Endodermal cell (in vitro differentiated cells): ENCODE results near the gene BCOR. TPM values are rescaled to one million over a fixed set of nuclear protein-coding genes. Genes with fewer than 3 reads are reported as not detected.

ENCODE experiments used
- DNase-seq: peaks from one replicate; pipeline ENCODE4 v3.0.0-alpha.2; 2017
- H3K27ac ChIP-seq: 2 replicates; pipeline ENCODE4 v1.5.1; 2013; ENCODE audit warnings: mild to moderate bottlenecking, low read depth, low read length, moderate library complexity
- H3K27me3 ChIP-seq: 2 replicates; pipeline ENCODE4 v1.6.1; 2013; ENCODE audit warnings: mild to moderate bottlenecking, low read length, moderate library complexity; ENCODE audit not compliant: insufficient read depth, control insufficient read depth, poor library complexity, severe bottlenecking
- H3K36me3 ChIP-seq: 2 replicates; pipeline ENCODE4 v1.7.0; 2013; ENCODE audit warnings: mild to moderate bottlenecking, low read length, moderate library complexity; ENCODE audit not compliant: control insufficient read depth, insufficient read depth
- H3K4me1 ChIP-seq: one replicate; pipeline ENCODE4 v1.7.0; 2013; ENCODE audit warnings: low read length; ENCODE audit not compliant: control insufficient read depth, insufficient read depth
- H3K4me3 ChIP-seq: 2 replicates; pipeline ENCODE4 v1.5.1; 2013; ENCODE audit warnings: mild to moderate bottlenecking, low read length, moderate library complexity
- H3K9ac ChIP-seq: 2 replicates; pipeline ENCODE4 v1.6.1; 2013; ENCODE audit warnings: mild to moderate bottlenecking, low read length, moderate library complexity; ENCODE audit not compliant: poor library complexity, severe bottlenecking; ENCODE audit errors: extremely low read depth
- H3K9me3 ChIP-seq: 2 replicates; pipeline ENCODE4 v1.6.1; 2013; ENCODE audit warnings: mild to moderate bottlenecking, low read length, moderate library complexity; ENCODE audit not compliant: control insufficient read depth
- H3K27ac Mint-ChIP-seq: 2 replicates; pipeline ENCODE4 v1.8.0; 2020; ENCODE audit warnings: mixed read lengths
- H3K27me3 Mint-ChIP-seq: 2 replicates; pipeline ENCODE4 v1.8.0; 2021; ENCODE audit warnings: mild to moderate bottlenecking, mixed read lengths; ENCODE audit not compliant: insufficient read depth
- H3K36me3 Mint-ChIP-seq: 2 replicates; pipeline ENCODE4 v1.8.0; 2020; ENCODE audit warnings: low read depth, mixed read lengths
- H3K4me1 Mint-ChIP-seq: 2 replicates; pipeline ENCODE4 v1.8.0; 2020; ENCODE audit warnings: mixed read lengths
- H3K4me3 Mint-ChIP-seq: 2 replicates; pipeline ENCODE4 v1.8.0; 2020; ENCODE audit warnings: mild to moderate bottlenecking, moderate library complexity, mixed read lengths
- H3K9me3 Mint-ChIP-seq: 2 replicates; pipeline ENCODE4 v1.8.0; 2020; ENCODE audit warnings: mild to moderate bottlenecking, mixed read lengths
- CTCF ChIP-seq: fragments of 200-600 bp; sonication (generic); conservative IDR thresholded peaks from 2 replicates; pipeline ENCODE4 v1.5.0; 2021; ENCODE audit warnings: antibody characterized with exemption, mild to moderate bottlenecking
- WGBS, 2 experiments: methylation state at CpG; one replicate each; pipeline versions ENCODE4 v1.1.5 to v1.1.7; 2013; ENCODE audit warnings: missing lambda C conversion rate in 2 of 2, mixed read lengths in 1 of 2; ENCODE audit not compliant: insufficient coverage in 1 of 2, insufficient read length in 1 of 2; 5-methylcytosine and 5-hydroxymethylcytosine counted together
- total RNA-seq, 2 donors: library from RNA; stranded (reverse); fragmentation: NEBNext Ultra II Directional in 1 of 2; extraction: Animal tissue kit (Norgen Biotek cat#: 25700) in 1 of 2; gene quantifications; 2 replicates in 1 of 2; 3 replicates in 1 of 2; pipeline ENCODE4 v1.2.1, GENCODE V29; 2021

BCOR gene
- total RNA-seq, 2 donors from 2014 or later = 31.3 to 37.9 TPM

DNA sequence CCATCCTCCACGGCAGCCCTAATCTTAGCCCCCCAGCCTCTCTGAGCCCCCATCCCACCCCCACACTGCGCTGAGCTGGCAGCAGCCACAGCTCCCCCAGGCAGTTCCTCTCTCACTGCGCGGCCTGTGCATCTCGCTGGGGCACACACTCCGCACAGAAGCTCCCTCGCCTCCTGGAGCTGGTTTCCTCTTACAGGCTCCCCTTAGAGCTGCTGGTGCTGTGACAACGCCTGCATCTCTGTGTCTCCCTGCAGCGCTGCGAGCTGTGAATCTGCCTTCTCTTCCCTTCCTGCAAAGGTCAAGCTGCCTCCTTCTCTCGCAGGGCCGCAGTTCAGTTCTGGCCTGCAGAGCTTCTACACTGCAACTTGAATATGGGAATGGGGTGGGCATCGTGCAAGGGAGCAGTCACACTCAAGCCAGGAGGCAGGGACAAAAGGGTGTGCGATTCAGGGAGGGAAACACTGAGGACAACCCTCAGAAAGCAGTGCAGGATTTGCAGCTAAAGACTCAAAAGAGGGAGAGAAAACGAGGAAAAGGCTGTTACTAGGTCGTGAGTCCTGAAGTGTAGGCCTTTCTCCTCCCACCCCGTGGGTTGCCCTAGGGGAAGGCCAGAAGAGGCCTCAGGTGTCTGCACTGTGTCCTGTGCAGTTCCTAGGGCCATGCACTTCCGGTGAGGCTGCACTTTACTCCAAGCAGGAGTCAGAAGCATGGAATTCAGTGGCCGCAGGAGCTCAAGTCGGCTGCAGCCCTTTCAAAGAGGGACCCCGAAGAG lies 87.0 kb downstream of the BCOR start:
- Histone ChIP-seq H3K36me3 (no peaks in the 10 kb centered on the region), H3K27ac (no peak overlapping the region), H3K9me3 (no peaks in the 10 kb centered on the region), H3K4me1 (no peaks in the 10 kb centered on the region), H3K9ac (no peak overlapping the region), H3K4me3 (no peak overlapping the region), H3K27me3 (peaks cover 63% of the 10 kb centered on the region)
- Mint-ChIP-seq H3K4me3 (peak overlapping the region; percentile 60), H3K9me3 (peaks cover 4% of the 10 kb centered on the region), H3K27ac (no peak overlapping the region), H3K4me1 (peaks cover 40% of the 10 kb centered on the region), H3K27me3 (peaks cover 82% of the 10 kb centered on the region), H3K36me3 (no peaks in the 10 kb centered on the region)
- 18 to 26% methylated on average over 11 to 19 of the region's 21 CpGs for WGBS, 2 experiments
- no peak for TF ChIP-seq CTCF
- DNase-seq = peak; percentile 77

GRCh38 chrX:40009890-40010289 lies 87.9 kb downstream of the BCOR start:
- H3K9me3 ChIP-seq = no peaks in the 10 kb centered on the region
- H3K27ac ChIP-seq = no peak overlapping the region
- Mint-ChIP-seq H3K36me3 (no peaks in the 10 kb centered on the region), H3K4me1 (peaks cover 40% of the 10 kb centered on the region), H3K27me3 (peaks cover 82% of the 10 kb centered on the region), H3K27ac (no peak overlapping the region), H3K9me3 (peaks cover 4% of the 10 kb centered on the region), H3K4me3 (peak overlapping the region; percentile 60)
- 0 to 18% methylated on average over 1 to 12 of the region's 12 CpGs for WGBS, 2 experiments
- TF ChIP-seq CTCF = no peak
- no peak overlapping the region for H3K9ac ChIP-seq
- DNase-seq = peak; percentile 64
- H3K36me3 ChIP-seq = no peaks in the 10 kb centered on the region
- H3K4me3 ChIP-seq = peak overlapping the region; percentile 60
- H3K27me3 ChIP-seq = peaks cover 70% of the 10 kb centered on the region
- H3K4me1 ChIP-seq = no peaks in the 10 kb centered on the region

DNA sequence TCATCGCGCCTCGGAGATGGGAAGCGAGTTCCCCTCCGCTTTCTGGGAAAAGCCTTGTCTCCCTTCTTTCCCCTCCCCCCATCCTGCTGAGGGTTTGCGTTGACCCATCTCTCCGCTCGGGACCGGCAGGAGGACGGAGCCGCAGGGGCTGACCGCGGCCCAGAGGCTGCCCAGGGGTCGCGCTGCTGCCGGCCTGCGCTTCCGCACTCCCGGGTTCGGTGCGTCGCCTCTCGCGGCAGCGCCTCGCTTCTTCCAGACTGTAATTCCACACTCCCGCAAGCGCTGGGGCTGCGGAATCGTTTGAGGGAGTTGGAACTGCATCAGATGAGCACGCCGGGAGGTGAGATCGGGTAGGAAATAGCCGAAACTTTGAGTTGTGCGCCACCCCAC lies 88.3 kb downstream of the BCOR start:
- peaks cover 70% of the 10 kb centered on the region for H3K27me3 ChIP-seq
- peak overlapping the region; percentile 76 for H3K27ac ChIP-seq
- 0 to 2% methylated on average over 10 to 34 of the region's 35 CpGs for WGBS, 2 experiments
- TF ChIP-seq CTCF = no peak
- no peaks in the 10 kb centered on the region for H3K36me3 ChIP-seq
- no peaks in the 10 kb centered on the region for H3K4me1 ChIP-seq
- H3K9me3 ChIP-seq = no peaks in the 10 kb centered on the region
- Mint-ChIP-seq H3K27me3 (peaks cover 87% of the 10 kb centered on the region), H3K4me3 (peak overlapping the region; percentile 60), H3K27ac (no peak overlapping the region), H3K4me1 (peaks cover 42% of the 10 kb centered on the region), H3K9me3 (peaks cover 4% of the 10 kb centered on the region), H3K36me3 (no peaks in the 10 kb centered on the region)
- no peak overlapping the region for H3K9ac ChIP-seq
- DNase-seq = peak; percentile 83
- H3K4me3 ChIP-seq = peak overlapping the region; percentile 60
